GM19395 (cell line): ENCODE measurements around the gene NQO2.
"Not testable (repeated sequence)": the region's sequence is repeated elsewhere in the genome, so short reads cannot be mapped to it uniquely, and the experiment has no call there.

Experiments used
- ATAC-seq: cut with Tn5 transposase; IDR thresholded peaks from one replicate; pipeline ENCODE4 v1.9.1; 2021; ENCODE audit warnings: mild to moderate bottlenecking, moderate library complexity; ENCODE audit not compliant: unreplicated experiment

Gene NQO2

DNA sequence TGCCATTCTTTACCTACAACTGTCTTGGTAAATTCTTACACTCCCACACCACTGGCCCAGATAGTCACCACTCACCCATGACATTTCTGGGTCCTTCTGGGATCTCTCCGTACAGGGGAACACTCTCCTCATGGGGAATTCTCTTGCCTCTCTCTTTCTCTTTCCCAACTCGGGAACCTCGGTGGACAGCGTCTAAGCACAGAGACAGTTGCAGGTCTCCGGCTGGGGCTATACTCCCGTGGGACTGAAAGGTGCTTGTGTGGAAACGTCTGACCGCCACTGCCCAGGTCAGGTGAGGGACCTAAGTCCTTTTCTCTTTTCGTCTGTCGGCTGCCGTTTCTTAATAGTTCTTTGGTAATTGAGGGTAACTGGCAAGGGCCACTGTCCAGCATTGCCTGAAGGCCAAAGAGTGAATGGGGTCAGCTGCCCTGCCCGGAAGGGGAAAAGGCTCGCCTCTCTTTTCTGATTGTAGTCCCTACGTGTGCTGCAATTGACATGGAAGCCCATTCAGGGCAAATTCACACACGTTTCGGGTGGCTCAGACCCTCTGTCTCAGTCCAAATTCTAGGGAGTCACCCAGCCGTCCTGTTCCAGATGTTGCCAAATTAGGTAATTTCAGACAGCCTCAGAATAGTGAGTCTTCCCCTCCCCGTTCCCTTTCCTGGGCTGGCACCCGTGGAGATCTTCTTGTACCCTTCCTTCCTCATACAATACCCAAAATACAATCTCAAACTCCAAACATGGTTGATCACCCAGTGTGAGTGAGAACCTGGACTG, 37.4 kb downstream of the NQO2 start:
- ATAC-seq: no peak

DNA sequence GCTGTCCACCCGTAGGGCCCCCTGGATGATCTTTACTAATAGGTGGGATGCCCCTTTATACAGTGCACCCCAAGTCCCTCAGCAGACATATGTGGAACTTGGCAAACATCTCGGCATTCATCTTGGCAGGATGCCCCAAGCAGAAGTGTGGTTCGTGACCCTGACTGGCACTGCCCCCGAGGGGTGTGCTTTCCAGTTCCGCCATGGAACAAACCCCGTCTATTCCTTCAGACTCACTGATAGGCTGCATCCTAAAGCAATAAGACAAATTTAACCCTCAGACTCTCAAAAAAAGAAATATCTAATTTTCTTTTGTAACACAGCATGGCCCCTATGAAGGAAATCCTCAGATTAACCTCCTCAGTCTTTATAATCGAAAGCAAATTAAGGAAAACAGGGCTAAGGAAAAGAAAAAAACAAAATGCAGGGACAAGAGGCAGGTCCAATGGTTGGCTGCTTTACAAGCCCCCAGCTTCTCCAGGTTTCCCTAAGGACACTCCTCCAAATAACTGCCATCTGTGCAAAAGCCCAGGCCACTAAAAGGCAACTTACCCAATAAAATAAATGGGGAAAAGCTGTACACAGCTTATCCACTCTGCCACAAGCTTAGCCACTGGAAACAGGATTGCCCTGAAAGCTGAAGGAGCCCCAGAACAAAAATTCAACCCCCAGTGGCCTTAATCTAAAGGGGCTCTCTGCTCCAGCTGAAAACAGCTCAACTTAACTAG, 38.1 kb downstream of the NQO2 start:
- no peak for ATAC-seq

DNA sequence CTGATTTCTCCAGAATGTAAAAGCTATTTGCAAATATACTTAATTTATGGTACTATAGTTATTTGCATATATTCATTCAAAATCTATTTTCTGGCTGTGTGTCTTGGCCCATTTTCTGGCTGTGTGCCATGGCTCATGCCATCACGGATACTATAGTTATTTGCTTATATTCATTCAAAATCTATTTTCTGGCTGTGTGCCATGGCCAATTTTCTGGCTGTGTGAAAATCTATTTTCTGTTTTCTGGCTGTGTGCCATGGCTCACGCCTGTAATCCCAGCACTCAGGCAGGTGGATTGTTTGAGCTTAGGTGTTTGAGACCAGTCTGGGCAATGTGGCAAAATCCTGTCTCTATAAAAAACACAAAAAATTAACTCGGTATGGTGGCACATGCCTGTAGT, 39.7 kb downstream of the NQO2 start:
- no peak for ATAC-seq

DNA sequence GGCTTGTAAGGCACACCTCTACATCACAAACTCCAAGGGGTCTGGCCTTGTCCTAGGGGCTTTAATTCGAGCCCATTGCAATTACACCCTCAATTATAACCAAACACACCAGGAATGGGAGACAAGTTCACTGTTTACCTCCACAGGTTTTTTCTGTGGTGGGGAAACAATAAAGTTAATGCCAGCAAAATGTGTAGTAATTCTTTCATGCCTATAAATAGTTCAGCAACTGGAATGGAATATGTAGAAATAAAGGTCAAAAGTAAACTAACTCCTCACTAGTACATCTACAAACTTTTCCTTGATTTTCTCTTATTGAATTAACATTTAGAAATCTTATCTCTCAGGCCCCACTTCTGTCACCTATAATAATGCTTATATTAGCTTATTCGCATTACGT, 41.5 kb downstream of the NQO2 start:
- ATAC-seq: no peak

DNA sequence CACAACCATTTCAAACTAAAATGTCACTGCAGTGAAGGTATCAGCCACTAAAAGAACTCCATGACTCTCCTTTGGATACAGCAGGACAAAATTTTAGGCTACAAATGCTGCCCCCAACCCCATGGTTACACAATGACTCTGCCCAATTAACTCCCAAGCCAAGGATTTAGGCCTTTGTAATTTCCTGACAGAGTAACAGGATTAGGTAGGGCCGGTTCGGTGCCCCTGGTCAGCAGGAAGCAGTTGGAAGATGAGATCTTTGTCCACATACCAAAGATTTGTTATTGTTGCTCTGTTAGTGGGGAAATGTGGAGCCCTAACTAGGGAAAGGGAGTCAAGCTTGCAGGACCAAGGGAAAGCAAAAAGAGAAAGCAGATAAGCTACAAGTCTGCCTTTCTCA, 41.9 kb downstream of the NQO2 start:
- ATAC-seq: no peak

DNA sequence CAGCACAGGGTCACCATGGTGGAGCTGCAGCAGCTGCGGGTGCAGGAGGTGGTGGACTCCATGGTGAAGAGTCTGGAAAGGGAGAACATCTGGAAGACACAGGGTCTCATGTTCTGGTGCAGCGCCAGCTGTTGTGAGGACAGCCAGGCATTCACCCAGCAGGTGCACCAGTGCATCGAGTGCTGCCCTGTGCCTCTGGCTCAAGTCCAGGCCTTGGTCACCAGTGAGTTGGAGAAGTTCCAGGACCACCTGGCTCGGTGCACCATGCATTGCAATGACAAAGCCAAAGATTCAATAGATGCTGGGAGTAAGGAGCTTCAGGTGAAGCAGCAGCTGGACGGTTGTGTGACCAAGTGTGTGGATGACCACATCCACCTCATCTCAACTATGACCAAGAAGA, 45.7 kb downstream of the NQO2 start:
- ATAC-seq: no peak

DNA sequence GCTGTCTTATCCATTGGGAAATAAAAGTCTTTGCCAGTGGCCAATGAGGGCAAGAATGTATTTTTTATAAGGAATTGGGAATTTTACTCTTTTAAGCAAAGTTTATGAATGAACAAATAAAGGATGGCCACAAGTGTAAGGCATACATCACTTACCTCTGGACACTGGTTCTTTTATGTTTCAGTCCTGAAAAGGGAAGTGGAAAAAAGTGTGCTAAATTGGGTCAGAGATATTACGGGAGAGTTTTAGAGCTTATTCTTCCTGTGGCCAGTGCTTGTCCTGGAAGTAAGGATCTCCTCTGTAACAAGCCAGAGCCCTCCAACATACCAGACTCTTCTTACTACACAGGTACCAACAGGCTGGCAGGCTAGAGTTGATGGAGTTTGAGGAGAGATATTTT, 46.1 kb downstream of the NQO2 start:
- no peak for ATAC-seq

DNA sequence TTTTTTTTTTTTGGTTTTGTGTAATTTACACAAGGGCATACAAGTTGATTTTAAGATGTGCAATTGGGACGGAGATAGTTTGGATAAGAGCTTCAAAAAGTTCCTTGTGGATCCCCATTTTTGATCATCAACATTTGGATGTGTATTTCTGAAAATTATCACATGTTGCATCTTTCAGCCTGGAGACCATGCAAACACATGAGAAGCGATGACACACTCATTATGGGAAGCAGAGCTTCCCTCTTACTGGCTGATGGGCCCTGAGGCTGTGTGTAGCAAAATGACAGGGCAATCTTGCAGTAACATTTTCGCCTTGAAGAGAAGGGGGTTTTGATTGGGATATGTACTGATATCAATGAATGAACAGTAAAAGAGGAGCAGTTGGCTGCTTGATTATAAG, 46.6 kb downstream of the NQO2 start:
- ATAC-seq: no peak

DNA sequence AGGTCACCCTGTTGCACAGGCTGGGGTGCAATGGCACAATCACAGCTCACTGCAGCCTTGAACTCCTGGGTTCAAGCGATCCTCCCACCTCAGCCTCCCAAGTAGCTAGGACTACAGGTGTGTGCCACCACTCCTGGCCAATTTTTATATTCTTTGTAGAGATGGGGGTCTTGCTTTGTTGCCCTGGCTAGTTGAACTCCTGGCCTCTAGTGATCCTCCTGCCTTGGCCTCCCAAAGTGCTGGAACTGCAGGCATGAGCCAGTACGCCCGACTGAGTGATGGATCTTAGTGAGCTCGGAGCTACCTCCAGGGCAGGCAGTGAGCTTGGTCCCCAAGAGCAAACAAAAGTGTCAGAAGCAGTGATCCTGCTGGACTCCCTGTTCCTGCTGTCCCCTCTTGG, 48.3 kb downstream of the NQO2 start:
- ATAC-seq: not testable (repeated sequence)

DNA sequence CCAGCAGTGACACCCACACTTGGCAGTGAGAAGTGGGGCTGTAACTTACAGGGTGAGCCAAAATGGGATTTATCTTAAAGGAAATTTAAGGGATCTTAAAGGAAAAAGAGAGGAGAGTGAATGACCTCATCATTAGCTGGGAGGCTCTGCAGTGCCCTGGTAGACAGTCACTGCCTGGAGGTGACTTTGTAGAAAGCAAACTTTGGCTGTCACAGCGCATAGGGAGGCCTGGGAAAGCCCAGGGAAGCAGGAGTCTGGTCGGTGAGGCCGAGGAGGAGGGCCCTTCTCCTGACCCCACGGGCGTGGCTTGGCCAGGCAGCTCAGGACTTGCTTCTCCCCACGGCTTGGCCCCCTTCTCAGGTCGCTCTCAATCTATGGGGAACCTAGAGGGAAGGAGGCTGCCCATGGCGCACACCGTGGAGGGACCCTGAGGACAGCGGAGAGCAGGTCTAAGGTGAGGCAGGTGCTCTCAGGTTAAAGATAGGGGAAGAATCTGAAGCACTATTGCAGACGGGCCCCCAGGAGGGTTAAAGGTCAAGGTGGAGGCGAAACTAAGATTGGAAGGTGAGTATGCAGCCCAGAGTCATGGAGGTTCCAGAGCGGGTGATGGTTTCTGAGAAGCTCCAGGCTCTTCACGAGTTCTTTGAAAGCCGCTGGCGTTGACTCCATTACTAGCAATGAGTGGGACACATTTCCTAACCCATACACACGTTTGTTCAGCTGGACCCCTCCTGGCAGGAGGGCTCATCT, 53.0 kb downstream of the NQO2 start:
- no peak for ATAC-seq

DNA sequence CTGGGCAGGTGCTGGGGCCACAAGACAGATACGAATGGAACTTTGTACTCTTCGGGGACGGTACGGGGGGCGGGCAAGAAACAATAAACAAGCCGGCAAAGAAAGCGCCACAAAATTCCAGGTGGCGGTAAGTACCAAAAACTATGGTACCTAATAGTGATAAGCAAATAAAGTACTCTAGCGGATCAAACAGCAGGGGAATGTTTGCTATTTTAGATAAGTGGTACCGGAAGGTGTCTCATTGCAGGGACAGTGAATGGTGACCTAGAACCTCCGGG, 53.5 kb downstream of the NQO2 start:
- ATAC-seq: no peak

DNA sequence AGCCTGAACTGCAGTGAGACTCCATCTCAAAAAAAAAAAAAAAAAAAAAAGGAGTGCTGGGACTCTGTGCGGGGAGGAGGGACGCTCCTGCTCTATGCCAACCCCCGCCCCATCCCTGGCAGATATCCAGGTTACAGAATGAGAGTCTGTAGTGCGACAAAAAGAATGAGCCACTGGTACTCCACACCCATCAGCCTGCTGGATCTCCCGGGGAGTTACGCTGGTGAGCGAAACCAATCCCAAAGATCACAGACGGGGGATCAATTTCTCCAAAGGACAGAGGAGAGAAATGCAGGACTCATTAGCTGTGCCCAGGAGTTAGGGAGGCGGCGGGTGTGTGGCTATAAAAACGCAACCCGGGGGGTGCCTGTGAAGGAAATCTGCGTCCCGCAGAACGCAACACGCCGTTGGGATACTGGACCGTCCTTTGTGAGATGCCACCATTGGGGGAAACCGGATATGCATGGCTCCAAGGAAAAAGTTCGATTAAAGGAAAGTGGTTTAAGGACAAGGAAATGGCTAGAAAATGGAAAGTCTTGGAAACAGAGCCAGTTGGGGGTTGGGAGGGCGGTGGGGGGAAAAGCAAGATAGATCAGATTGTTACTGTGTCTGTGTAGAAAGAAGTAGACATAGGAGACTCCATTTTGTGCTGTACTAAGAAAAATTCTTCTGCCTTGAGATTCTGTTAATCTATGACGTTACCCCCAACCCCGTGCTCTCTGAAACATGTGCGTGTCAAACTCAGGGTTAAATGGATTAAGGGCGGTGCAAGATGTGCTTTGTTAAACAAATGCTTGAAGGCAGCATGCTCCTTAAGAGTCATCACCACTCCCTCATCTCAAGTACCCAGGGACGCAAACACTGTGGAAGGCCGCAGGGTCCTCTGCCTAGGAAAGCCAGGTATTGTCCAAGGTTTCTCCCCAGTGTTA, 54.8 kb downstream of the NQO2 start:
- ATAC-seq: not testable (repeated sequence)

DNA sequence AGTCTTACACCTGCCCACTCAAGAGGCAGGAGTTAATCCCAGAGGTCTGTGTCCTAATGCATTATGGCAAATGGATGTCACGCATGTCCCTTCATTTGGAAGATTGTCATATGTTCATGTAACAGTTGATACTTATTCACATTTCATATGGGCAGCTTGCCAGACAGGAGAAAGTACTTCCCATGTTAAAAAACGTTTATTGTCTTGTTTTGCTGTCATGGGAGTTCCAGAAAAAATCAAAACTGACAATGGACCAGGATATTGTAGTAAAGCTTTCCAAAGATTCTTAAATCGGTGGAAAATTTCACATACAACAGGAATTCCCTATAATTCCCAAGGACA, 55.4 kb downstream of the NQO2 start:
- not testable (repeated sequence) for ATAC-seq

DNA sequence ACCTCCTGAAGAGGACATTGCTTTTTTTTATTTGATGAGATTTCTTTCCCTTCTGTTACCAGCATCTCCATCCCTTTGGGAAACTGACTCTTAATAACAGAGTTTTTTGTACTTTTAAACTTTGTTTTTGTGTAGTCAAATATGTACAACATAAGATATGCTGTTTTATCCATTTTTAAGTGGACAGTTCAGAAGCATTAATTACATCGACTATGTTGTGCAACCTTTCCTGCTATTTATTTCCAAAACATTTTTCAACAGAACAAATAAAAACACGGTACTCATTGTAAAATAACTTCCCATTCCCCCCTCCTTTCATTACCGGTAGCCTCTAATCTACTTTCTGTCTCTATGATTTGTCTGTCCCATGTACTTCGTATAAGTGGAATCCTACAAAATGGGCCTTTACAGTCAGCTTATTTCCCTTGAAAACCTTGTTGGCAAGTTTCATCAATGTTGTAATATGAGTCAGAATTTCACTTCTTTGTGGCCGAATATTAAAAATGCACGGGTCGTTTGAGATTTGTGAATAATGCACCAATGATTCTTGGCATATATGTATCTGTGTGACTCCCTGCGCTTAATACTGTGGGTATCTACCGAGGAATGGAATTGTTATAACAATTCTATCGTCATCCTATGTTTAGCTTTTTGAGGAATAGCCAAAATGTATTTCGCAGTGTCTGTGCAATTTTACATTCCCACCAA, 57.5 kb downstream of the NQO2 start:
- no peak for ATAC-seq

DNA sequence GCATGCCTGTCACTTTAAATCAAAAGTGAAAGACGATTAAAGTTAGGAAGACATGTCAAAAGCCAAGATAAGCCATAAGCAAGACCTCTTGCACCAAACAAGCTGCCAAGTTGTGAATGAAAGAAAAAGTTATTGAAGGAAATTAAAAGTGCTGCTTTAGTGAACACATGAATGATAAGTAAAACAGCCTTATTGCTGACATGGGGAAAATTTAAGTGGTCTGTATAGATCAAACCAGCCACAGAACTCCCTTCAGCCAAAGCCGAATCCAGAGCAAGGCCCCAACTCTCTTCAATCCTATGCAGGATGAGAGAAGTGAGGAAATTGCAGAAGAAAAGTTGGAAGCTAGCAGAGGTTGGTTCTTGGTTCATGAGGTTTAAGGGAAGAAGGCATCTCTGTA, 59.3 kb downstream of the NQO2 start:
- ATAC-seq: no peak

DNA sequence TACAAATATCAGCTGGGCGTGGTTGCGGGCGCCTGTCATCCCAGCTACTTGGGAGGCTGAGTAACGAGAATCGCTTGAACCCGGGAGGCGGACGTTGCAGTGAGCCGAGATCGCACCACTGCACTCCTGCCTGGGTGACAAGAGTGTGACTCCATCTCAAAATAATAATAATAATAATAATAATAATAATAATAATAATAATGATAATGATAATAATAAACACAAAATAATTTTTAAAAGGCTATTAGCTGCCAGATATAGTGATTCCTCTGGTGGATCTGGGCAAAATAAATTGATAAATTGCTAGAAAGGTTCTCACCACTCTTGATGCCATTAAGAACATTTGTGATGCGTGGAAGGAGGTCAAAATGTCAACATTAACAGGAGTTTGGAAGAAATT, 60.4 kb downstream of the NQO2 start:
- ATAC-seq: not testable (repeated sequence)

DNA sequence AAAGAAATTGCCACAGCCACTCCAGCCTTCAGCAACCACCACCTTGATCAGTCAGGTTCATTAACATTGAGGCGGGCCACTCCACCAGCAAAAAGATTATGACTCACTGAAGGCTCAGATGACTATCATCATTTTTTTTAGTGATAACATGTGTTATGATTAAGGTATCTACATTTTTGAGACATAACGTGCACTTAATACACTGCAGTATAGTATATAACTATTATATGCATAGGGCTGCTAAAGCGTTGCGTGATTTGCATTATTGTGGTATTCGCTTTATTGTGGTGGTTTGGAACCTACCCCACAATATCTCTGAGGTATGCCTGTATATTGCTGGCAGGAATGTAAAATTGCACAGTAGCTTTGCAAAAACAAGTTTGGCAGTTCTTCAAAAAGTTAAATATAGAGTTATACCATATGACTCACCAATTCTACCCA, 61.8 kb downstream of the NQO2 start:
- no peak for ATAC-seq

DNA sequence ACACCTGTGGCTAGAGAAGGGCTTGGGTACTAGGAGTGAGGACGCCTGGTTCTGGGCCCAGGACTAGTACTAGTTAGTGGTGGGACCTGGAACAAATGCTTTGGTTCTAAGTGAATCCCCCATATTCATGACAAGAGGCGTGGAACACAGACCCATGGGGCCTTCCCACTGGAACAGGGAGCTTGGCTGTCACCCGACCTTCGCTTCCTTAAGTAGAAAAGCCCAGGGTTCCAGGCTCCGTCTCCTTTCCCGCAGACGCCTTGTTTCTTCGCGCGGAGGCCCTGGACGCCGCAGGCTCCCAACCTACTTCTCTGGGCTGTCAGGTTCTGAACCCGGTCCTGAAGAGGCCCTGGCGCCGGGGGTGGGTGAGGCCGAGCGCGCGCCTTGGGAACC, 63.6 kb downstream of the NQO2 start:
- ATAC-seq: not testable (repeated sequence)

DNA sequence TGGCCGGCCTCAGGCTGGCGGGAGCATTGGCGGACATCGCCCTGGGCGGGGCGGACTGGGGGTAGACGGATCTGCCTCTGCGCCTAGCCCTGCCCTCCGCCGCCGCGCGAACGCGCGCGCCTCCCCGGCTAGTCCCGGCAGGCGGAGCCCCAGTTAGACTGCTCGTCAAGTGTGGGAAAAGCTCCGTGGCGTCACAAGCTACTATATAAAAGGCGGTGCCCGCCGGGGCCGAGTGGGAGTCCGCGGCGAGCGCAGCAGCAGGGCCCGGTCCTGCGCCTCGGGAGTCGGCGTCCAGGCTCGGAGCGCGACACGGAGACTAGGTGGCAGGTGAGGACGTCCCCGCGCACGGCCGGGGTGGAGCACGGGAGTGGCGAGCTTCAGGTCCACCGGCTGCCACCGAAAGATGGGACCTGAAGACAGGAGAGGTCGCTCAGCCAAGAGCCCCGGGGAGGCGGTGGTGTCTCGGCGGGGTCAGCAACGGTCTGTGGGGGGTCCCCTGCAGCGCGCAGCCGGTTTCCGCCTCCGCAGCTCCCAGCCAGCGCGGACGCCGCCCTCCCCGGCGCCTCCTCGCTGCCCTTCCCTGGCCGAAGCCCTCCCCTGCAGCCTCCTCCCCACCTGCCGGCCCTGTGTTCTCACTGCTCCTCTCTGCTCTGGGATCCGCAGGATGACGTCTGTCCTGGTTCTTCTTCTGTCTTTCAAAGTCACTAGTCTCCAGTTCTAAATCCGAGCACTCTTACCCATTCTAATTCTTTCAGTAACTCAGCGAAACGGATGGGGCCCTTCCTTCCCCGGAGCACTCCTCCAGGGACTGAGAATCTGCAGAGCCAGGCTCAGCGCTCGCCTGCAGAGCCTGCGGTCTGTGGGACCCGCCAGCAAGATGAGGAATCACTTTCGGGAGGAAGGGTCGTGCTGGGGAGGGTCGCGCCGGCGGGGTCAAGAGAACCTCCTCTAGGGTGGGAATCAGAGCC, 64.3 kb downstream of the NQO2 start:
- peak; percentile 72 for ATAC-seq
